ENCODE measurements around the gene TNFAIP8. TPM values are rescaled to one million over a fixed set of nuclear protein-coding genes. Genes with fewer than 3 reads are reported as not detected.

Gene TNFAIP8
- total RNA-seq, 2 experiments from 2014 or later: 135 to 141 TPM

DNA sequence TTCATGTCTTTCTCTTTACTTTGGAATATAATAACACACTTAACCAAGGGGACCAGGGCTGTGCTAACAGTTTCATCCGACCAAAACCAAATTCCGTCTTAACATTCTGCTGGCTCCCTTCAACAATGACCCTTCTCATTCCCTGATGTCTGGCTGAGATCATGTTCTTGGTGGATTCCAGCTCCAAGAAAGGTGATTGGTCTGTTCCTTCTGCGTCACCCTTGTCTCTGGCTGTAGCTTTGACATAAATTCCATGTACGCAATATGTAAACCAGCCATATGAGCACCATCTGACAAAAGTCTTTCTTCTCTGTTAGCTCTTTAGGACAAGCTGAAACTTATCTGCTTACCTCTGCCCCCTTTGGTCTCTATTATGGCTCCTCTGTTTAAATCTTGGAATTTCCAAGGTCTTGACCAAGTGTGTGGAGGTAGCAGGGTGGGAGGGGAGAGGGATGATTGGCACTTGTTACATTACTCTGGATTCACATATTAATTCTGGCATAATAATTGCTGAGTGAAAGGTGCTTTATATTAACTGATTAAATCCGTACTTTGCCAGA lies 50.8 kb downstream of the TNFAIP8 start:
- intact Hi-C loops (cut with micrococcal nuclease): no loop called here
- no peaks in the 10 kb centered on the region for H3K27me3 Mint-ChIP-seq
- peaks cover 2% of the 10 kb centered on the region for H3K36me3 Mint-ChIP-seq (ENCODE audit: low read depth)
- H3K4me1 Mint-ChIP-seq (ENCODE audit: low read depth): peaks cover 41% of the 10 kb centered on the region
- H3K27ac Mint-ChIP-seq: no peak overlapping the region
- no peak overlapping the region for H3K4me3 Mint-ChIP-seq
- ATAC-seq (no peak), DNase-seq (no peak)
- TF ChIP-seq, protein P1, sequence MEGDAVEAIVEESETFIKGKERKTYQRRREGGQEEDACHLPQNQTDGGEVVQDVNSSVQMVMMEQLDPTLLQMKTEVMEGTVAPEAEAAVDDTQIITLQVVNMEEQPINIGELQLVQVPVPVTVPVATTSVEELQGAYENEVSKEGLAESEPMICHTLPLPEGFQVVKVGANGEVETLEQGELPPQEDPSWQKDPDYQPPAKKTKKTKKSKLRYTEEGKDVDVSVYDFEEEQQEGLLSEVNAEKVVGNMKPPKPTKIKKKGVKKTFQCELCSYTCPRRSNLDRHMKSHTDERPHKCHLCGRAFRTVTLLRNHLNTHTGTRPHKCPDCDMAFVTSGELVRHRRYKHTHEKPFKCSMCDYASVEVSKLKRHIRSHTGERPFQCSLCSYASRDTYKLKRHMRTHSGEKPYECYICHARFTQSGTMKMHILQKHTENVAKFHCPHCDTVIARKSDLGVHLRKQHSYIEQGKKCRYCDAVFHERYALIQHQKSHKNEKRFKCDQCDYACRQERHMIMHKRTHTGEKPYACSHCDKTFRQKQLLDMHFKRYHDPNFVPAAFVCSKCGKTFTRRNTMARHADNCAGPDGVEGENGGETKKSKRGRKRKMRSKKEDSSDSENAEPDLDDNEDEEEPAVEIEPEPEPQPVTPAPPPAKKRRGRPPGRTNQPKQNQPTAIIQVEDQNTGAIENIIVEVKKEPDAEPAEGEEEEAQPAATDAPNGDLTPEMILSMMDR (IDR thresholded peaks at IDR 0.05): no peak
- H3K9me3 Mint-ChIP-seq: no peaks in the 10 kb centered on the region
- CTCF ChIA-PET: interaction anchor here (1.1 kb wide), 1 partner anchor 51 kb away, joined by 5 read pairs; the partner anchor contains the start of gene TNFAIP8
- POLR2A ChIA-PET: interaction anchor here (0.6 to 0.7 kb wide), 2 partner anchors 12 to 21 kb away, joined by 3 read pairs; no protein-coding TSS in a partner anchor

DNA sequence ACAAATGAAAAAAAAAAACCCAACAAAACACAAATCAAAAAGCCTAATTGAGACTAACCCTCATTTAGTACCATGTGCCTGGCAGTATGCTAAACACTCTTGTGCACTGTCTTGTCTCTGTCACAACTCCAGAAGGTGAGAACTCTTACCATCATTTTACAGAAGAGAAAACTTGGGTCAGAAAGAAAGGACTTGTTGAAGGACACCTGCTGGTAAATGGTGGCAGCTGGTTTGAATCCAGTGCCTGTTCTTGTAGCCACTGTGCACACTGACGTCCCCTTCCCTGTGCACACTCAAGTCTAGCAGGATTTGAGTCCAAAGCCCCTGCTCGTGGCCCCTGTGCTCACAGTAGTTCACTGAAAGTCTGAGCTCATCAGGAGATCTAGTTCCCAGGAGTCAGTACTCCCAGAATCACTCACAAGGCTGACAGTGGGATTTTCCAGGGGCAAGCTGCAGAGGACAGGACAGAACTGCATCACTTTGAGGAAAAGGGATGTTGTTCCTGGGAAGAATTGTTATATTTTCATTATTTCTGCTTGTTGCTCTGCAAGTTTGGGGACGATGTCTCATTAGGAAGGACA lies 53.5 kb downstream of the TNFAIP8 start:
- TF ChIP-seq, protein P1 (IDR thresholded peaks at IDR 0.05): no peak
- H3K4me1 Mint-ChIP-seq (ENCODE audit: low read depth): peaks cover 45% of the 10 kb centered on the region
- peak overlapping the region; percentile 16 for H3K27ac Mint-ChIP-seq
- POLR2A ChIA-PET: interaction anchor here (0.6 to 2.0 kb wide), 7 partner anchors 10 to 422 kb away, joined by 3 to 9 read pairs (median 4); no protein-coding TSS in a partner anchor
- DNase-seq: peak; percentile 31
- no peaks in the 10 kb centered on the region for H3K9me3 Mint-ChIP-seq
- no peaks in the 10 kb centered on the region for H3K27me3 Mint-ChIP-seq
- intact Hi-C loops (cut with micrococcal nuclease): no loop called here
- no peaks in the 10 kb centered on the region for H3K36me3 Mint-ChIP-seq (ENCODE audit: low read depth)
- no peak overlapping the region for H3K4me3 Mint-ChIP-seq
- ATAC-seq: peak; percentile 27
- CTCF ChIA-PET: interaction anchor here (1.1 to 6.8 kb wide), 16 partner anchors 9 to 421 kb away, joined by 3 to 95 read pairs (median 26); partner anchors contain the start of genes DTWD2 and TNFAIP8

DNA sequence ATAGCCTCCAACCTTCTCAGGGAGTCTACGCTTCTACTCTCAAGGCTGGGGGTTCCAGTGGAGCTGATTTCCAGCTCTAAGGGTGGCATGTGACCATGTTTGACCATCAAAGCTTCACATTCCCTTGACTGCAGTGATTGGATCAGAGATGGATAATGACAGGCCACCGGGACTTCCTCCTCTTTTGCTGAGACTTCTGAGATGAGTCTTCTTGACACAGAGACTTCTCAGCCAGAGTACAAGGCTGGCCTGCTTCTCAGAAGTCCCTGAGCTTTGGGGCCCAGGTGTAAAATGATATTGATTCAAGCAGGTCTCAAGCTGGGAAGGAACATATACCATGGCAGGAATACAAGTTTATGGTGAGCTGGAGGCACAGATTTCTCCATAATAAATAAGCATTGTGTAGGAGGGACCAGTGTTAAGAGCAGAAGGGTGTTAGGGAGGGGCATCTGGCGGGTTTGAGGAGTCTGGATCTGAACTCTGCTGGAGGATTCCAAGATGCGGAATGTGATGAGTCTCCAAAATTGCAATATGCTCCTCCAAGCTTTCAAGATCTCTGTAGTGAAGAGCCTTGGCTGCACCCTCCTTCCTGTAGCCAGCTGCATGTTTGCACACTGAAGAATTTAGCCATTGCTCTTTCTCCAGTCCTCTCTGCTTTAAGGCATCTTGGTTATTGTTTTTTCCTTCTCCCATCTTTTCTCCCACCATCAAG lies 54.8 kb downstream of the TNFAIP8 start:
- no peak overlapping the region for H3K4me3 Mint-ChIP-seq
- CTCF ChIA-PET: interaction anchor here (1.0 to 6.8 kb wide), 39 partner anchors 10 to 438 kb away, joined by 3 to 95 read pairs (median 8); partner anchors contain the start of genes DTWD2 and TNFAIP8
- ATAC-seq: peak; percentile 57
- no peaks in the 10 kb centered on the region for H3K27me3 Mint-ChIP-seq
- TF ChIP-seq, protein P1 (IDR thresholded peaks at IDR 0.05): no peak
- no peak overlapping the region for H3K27ac Mint-ChIP-seq
- peak; percentile 24 for DNase-seq
- POLR2A ChIA-PET: interaction anchor here (0.5 to 1.9 kb wide), 6 partner anchors 10 to 389 kb away, joined by 3 to 9 read pairs (median 4); no protein-coding TSS in a partner anchor
- intact Hi-C loops (cut with micrococcal nuclease): loop anchor here (5.0 kb wide), 5 partner anchors 53 to 388 kb away; partner anchors contain the start of genes DMXL1 and TNFAIP8
- no peaks in the 10 kb centered on the region for H3K9me3 Mint-ChIP-seq
- H3K4me1 Mint-ChIP-seq (ENCODE audit: low read depth): peaks cover 41% of the 10 kb centered on the region
- no peaks in the 10 kb centered on the region for H3K36me3 Mint-ChIP-seq (ENCODE audit: low read depth)

DNA sequence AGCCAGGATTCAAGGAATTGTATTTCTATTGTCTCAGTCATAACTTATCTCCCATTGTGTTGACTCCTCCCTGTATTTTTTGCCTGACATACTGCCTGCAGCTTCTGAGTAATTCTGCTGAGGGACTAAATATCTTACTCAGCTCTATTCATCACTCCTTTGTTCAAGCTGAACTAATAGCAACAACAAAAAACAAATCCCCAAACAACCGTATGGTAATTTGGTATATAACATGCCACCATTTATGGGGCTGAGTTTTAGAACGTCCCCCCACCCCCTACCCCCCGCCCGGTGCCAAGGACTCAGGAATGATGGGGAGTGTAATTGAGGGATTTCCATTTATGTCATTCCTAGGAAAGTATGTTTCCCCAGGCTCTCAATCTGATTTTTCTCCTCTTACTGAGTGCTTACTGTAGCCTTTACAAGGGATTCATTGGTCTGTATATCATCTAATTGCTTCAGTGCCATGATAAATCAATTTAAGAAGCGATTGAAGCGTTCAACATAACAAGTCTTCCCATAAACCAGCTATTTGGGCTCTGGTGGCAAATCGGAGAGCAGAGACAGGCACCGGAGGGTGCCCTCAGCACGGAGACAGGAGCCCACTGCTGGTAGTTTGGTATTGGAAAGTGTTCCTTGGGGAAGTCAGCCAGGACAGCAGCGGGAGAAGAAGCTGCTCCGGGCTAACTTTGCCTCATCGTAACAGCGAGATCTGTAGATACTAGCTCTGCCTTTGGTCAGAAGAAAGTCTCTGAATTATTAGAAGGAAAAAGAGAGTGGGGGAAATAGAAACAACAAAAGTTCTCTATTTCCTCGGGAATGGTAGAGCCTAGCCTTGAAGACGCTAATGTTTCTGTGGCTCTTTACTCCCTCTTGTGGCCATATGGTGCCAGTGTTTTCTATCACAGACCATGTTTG lies 55.8 kb downstream of the TNFAIP8 start:
- H3K4me1 Mint-ChIP-seq (ENCODE audit: low read depth): peaks cover 41% of the 10 kb centered on the region
- CTCF ChIA-PET: interaction anchor here (0.6 to 6.8 kb wide), 85 partner anchors 11 to 427 kb away, joined by 3 to 95 read pairs (median 6); partner anchors contain the start of genes DMXL1, DTWD2, HSD17B4 and TNFAIP8
- H3K27me3 Mint-ChIP-seq: no peaks in the 10 kb centered on the region
- peak overlapping the region; percentile 80 for H3K27ac Mint-ChIP-seq
- POLR2A ChIA-PET: interaction anchor here (0.5 to 1.8 kb wide), 7 partner anchors 11 to 390 kb away, joined by 3 to 9 read pairs (median 3); no protein-coding TSS in a partner anchor
- TF ChIP-seq, protein P1 (IDR thresholded peaks at IDR 0.05): peak; percentile 93
- H3K4me3 Mint-ChIP-seq: peak overlapping the region; percentile 78
- H3K36me3 Mint-ChIP-seq (ENCODE audit: low read depth): no peaks in the 10 kb centered on the region
- peak; percentile 84 for ATAC-seq
- intact Hi-C loops (cut with micrococcal nuclease): loop anchor here (1.0 to 5.0 kb wide), 6 partner anchors 54 to 424 kb away; partner anchors contain the start of genes DMXL1 and TNFAIP8
- peak; percentile 66 for DNase-seq
- H3K9me3 Mint-ChIP-seq: no peaks in the 10 kb centered on the region

Data from activated CD8-positive, alpha-beta T cell treated with anti-CD3 and anti-CD28 coated beads for 36 hours (primary cell).